AG09309 (cell line): ENCODE data around the gene NSMCE1.

Experiments
- DNase-seq: peaks from one replicate; pipeline ENCODE4 v3.0.0-alpha.2; 2010; ENCODE audit warnings: low read depth
- H3K4me3 ChIP-seq: 2 replicates; pipeline ENCODE4 v1.5.1; 2011; ENCODE audit warnings: mild to moderate bottlenecking, low read depth, low read length, moderate library complexity; ENCODE audit not compliant: control insufficient read depth
- TF ChIP-seq, protein P1 (sequence below): IDR thresholded peaks from 2 replicates; pipeline ENCODE4 v1.5.1; 2011; ENCODE audit warnings: mild to moderate bottlenecking, low read depth, low read length, inconsistent platforms; ENCODE audit not compliant: insufficient read depth, control insufficient read depth; ENCODE audit errors: missing control alignments

The NSMCE1 gene

DNA sequence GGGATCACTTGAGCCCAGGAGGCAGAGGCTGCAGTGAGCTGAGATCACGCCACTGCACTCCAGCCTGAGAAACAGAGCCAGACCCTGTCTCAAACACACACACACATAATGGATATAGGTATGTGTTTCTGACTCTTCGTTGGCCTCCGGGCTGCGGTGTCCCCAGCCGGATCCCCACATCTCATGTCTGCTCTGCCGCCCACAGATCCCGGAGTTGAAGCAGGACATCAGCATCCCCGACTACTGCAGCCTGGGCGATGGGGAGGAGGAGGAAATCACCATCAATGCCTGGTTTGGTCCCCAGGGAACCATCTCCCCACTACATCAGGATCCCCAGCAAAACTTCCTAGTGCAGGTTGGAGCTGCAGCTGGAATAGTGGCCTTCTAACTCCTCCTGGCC, 49.8 kb downstream of the NSMCE1 start:
- DNase-seq: no peak
- no peak overlapping the region for H3K4me3 ChIP-seq

GRCh38 chr16:27217256-27217655, 51.3 kb downstream of the NSMCE1 start:
- H3K4me3 ChIP-seq: no peak overlapping the region
- TF ChIP-seq, protein P1, sequence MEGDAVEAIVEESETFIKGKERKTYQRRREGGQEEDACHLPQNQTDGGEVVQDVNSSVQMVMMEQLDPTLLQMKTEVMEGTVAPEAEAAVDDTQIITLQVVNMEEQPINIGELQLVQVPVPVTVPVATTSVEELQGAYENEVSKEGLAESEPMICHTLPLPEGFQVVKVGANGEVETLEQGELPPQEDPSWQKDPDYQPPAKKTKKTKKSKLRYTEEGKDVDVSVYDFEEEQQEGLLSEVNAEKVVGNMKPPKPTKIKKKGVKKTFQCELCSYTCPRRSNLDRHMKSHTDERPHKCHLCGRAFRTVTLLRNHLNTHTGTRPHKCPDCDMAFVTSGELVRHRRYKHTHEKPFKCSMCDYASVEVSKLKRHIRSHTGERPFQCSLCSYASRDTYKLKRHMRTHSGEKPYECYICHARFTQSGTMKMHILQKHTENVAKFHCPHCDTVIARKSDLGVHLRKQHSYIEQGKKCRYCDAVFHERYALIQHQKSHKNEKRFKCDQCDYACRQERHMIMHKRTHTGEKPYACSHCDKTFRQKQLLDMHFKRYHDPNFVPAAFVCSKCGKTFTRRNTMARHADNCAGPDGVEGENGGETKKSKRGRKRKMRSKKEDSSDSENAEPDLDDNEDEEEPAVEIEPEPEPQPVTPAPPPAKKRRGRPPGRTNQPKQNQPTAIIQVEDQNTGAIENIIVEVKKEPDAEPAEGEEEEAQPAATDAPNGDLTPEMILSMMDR: no peak
- no peak for DNase-seq

More for the DNA sequence above, 49.8 kb downstream of the NSMCE1 start:
- TF ChIP-seq, protein P1: no peak

- DNase-seq: no peak
- TF ChIP-seq, protein P1: no peak
- no peak overlapping the region for H3K4me3 ChIP-seq
These were observed 52.2 kb downstream of the NSMCE1 start for GRCh38 chr16:27216297-27216885.

DNA sequence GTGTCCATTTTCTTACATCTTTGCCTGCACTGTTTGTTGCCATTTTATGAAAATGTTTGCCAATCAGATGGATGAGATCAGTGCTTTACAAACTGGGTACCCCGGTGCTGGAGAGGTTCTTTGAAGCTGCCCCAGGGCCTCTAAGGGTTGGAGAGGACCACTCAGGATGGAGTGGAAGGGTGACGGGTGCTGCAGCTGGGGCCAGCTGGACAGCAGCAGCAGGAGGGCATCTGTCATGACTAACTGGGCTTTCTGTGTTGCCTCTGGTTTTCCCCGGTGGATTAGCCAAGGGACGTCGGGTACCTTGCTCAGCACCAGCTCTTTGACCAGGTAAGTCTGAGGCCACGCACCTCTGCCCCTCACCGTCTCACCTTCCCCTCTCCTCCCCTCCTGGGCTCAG, 52.9 kb downstream of the NSMCE1 start:
- no peak overlapping the region for H3K4me3 ChIP-seq
- TF ChIP-seq, protein P1: no peak
- DNase-seq: no peak

DNA sequence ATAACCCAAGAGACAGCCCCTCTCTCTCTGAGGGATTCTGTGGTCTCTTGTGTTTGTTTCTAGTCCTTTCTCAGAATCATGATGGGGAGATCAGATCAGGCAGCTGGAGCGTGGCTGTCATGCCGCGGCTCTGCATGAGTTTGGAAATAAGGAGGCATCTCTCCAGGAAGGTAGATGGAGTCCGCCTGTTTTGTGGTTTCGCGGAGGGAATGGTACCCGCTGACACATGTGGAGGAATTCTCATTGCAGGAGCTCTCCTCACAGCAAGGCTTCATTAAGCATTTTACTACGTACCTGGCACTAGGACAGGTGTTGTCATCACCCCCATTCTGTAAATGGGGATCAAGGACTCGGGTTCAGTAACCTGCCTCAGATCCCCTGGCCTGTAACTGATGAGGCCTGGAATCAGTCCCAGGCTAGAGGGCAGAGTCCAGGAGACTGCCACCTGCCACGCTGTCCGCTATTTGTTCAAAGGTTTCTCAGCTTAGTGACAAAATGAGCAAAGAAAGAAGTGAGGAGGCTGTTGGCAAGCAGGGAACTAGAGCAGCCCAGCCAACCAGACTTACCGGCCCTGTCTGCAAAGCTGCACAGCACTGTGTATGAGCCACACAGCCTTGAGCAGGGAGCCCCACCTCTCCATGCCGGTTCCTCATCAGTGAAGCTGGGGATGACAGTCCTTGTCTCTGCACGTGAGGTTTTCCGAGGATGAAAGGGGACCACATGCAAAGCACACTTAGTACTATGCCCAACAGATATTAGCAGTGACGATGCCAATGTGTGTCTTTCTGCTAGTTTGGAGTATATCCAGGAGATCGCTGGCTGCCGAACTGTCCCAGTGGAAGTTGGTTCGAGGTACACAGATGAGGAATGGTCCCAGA, 54.2 kb downstream of the NSMCE1 start:
- TF ChIP-seq, protein P1: no peak
- DNase-seq: no peak
- no peak overlapping the region for H3K4me3 ChIP-seq

DNA sequence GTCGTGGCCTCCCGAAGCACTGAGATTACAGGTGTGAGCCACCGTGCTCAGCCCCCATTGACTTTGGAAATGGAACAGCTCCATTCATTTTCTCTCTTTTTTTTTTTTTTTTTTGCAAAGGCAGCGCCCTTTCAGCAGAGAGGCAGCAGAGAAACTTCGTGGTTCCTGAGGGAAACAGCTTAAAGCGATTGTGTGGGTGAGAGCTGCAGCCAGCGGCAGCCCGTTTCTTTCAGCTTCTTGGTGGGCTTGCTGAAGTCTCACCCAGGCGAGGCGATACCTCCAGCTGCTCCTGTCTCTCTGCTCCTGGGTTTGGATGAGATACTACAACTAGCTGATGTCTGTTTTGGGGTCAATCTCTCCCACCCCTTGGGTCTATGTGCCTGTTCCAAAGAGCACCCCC, 57.5 kb downstream of the NSMCE1 start:
- no peak overlapping the region for H3K4me3 ChIP-seq
- no peak for DNase-seq
- TF ChIP-seq, protein P1: no peak
